Keratinocyte (primary cell): ENCODE measurements around the gene KDF1. TPM values are rescaled to one million over a fixed set of nuclear protein-coding genes. Genes with fewer than 3 reads are reported as not detected.

Experiments
- DNase-seq: peaks from one replicate; pipeline ENCODE4 v3.0.0-alpha.2; 2011; ENCODE audit warnings: low read depth, missing footprints, low spot score
- FAIRE-seq: peaks from 2 replicates; lab custom pipeline; 2011; peaks lifted over from hg19 to GRCh38; lab: Jason Lieb, UNC
- H2AFZ ChIP-seq: 2 replicates; pipeline ENCODE4 v1.6.0; 2012; ENCODE audit warnings: low read length, control low read depth, inconsistent platforms; ENCODE audit not compliant: control insufficient read depth
- H3K27ac ChIP-seq: 2 replicates; pipeline ENCODE4 v1.5.1; 2011; ENCODE audit warnings: low read length; ENCODE audit not compliant: control insufficient read depth, insufficient read depth
- H3K27me3 ChIP-seq: 3 replicates; pipeline ENCODE4 v1.6.0; 2011; ENCODE audit warnings: low read length; ENCODE audit not compliant: control insufficient read depth, insufficient read depth; ENCODE audit errors: extremely low read depth
- H3K36me3 ChIP-seq, 2 experiments: 2 replicates in 1 of 2; 3 replicates in 1 of 2; pipeline ENCODE4 v1.5.1; 2011; ENCODE audit warnings: low read length in 2 of 2, mild to moderate bottlenecking in 1 of 2; ENCODE audit not compliant: control insufficient read depth in 2 of 2, insufficient read depth in 2 of 2; ENCODE audit errors: extremely low read depth in 1 of 2
- H3K4me1 ChIP-seq: 3 replicates; pipeline ENCODE4 v1.5.1; 2011; ENCODE audit warnings: low read length; ENCODE audit not compliant: control insufficient read depth, insufficient read depth; ENCODE audit errors: extremely low read depth
- H3K4me2 ChIP-seq: 3 replicates; pipeline ENCODE4 v1.6.0; 2011; ENCODE audit warnings: low read depth, low read length; ENCODE audit not compliant: control insufficient read depth, insufficient read depth; ENCODE audit errors: extremely low read depth
- H3K4me3 ChIP-seq, 3 experiments: fragments of 200-600 bp in 1 of 3; sonication (generic) in 1 of 3; 2 replicates in 2 of 3; 3 replicates in 1 of 3; pipeline ENCODE4 v1.5.1; 2011 to 2016; ENCODE audit warnings: low read length in 3 of 3, mild to moderate bottlenecking in 3 of 3, control low read depth in 2 of 3, inconsistent platforms in 1 of 3, low read depth in 1 of 3, mixed read lengths in 1 of 3, mixed run types in 1 of 3, moderate library complexity in 1 of 3; ENCODE audit not compliant: control insufficient read depth in 2 of 3, insufficient read depth in 2 of 3; ENCODE audit errors: extremely low read depth in 1 of 3
- H3K79me2 ChIP-seq: 2 replicates; pipeline ENCODE4 v1.6.0; 2012; ENCODE audit warnings: low read length; ENCODE audit not compliant: control insufficient read depth, insufficient read depth
- H3K9ac ChIP-seq: 3 replicates; pipeline ENCODE4 v1.6.0; 2011; ENCODE audit warnings: low read length; ENCODE audit not compliant: control insufficient read depth, insufficient read depth; ENCODE audit errors: extremely low read depth
- H3K9me1 ChIP-seq: 3 replicates; pipeline ENCODE4 v1.6.0; 2011; ENCODE audit warnings: low read length; ENCODE audit not compliant: control insufficient read depth, insufficient read depth; ENCODE audit errors: extremely low read depth
- H3K9me3 ChIP-seq: 2 replicates; pipeline ENCODE4 v1.5.1; 2012; ENCODE audit warnings: low read depth, low read length; ENCODE audit not compliant: control insufficient read depth
- H4K20me1 ChIP-seq: 3 replicates; pipeline ENCODE4 v1.6.0; 2011; ENCODE audit warnings: low read length; ENCODE audit not compliant: control insufficient read depth, insufficient read depth; ENCODE audit errors: extremely low read depth
- EZH2 ChIP-seq: IDR thresholded peaks from one replicate; pipeline ENCODE4 v1.6.1; 2012; ENCODE audit warnings: inconsistent platforms, mild to moderate bottlenecking, low read length, moderate library complexity
- dilution Hi-C: fragments of 300-500 bp; cut with MboI; formaldehyde crosslinking; loops from one replicate; pipeline ENCODE4 v1.7.0; 2020; ENCODE audit warnings: low sequenced_read_pairs; ENCODE audit not compliant: extremely low pct_ligation_motif_present
- polyA plus RNA-seq, 5 experiments: library from polyadenylated mRNA; depleted of rRNA in 3 of 5; stranded (reverse) in 3 of 5; stranded (forward) in 1 of 5; unstranded in 1 of 5; fragments of >200 nt; gene quantifications; 1 replicate in 1 of 5; 2 replicates in 3 of 5; 3 replicates in 1 of 5; pipeline versions ENCODE4 v1.2.1 to v1.2.3, GENCODE V29; 2011 to 2012; ENCODE audit warnings: missing spikeins in 2 of 5, low read depth in 1 of 5, low replicate concordance in 1 of 5
- TF ChIP-seq, protein P1 (sequence below), 3 experiments: IDR thresholded peaks in 1 of 3; conservative IDR thresholded peaks in 1 of 3; optimal IDR thresholded peaks in 1 of 3; 2 replicates in 2 of 3; 3 replicates in 1 of 3; pipeline versions ENCODE3 to v1.5.1; 2011; ENCODE audit warnings: low read length in 3 of 3, mild to moderate bottlenecking in 3 of 3, moderate library complexity in 2 of 3, control low read depth in 1 of 3, inconsistent platforms in 1 of 3; ENCODE audit not compliant: insufficient read depth in 2 of 3; ENCODE audit errors: extremely low read depth in 1 of 3

The KDF1 gene
- polyA plus RNA-seq, 1 donor (not counting 4 experiments of a cell fraction or from before 2014, with no cell fraction given), result 13.8 TPM

GRCh38 chr1:26956321-26956720 is 3.9 kb downstream of the KDF1 start:
- no peaks in the 10 kb centered on the region for H3K9me3 ChIP-seq
- dilution Hi-C loops, result no loop called here
- no peaks in the 10 kb centered on the region for H4K20me1 ChIP-seq
- H3K4me1 ChIP-seq, result peaks cover 18% of the 10 kb centered on the region
- DNase-seq (no peak), FAIRE-seq (no peak)
- H3K9ac ChIP-seq, result no peak overlapping the region
- no peaks in the 10 kb centered on the region for H3K9me1 ChIP-seq
- no peaks in the 10 kb centered on the region for H3K27me3 ChIP-seq
- no peak overlapping the region for H2AFZ ChIP-seq
- TF ChIP-seq, protein P1, sequence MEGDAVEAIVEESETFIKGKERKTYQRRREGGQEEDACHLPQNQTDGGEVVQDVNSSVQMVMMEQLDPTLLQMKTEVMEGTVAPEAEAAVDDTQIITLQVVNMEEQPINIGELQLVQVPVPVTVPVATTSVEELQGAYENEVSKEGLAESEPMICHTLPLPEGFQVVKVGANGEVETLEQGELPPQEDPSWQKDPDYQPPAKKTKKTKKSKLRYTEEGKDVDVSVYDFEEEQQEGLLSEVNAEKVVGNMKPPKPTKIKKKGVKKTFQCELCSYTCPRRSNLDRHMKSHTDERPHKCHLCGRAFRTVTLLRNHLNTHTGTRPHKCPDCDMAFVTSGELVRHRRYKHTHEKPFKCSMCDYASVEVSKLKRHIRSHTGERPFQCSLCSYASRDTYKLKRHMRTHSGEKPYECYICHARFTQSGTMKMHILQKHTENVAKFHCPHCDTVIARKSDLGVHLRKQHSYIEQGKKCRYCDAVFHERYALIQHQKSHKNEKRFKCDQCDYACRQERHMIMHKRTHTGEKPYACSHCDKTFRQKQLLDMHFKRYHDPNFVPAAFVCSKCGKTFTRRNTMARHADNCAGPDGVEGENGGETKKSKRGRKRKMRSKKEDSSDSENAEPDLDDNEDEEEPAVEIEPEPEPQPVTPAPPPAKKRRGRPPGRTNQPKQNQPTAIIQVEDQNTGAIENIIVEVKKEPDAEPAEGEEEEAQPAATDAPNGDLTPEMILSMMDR (optimal IDR thresholded peaks at IDR 0.05 in 1 of 3, IDR thresholded peaks at IDR 0.05 in 1 of 3, conservative IDR thresholded peaks at IDR 0.05 in 1 of 3; ENCODE audit: extremely low read depth in 1 of 3, insufficient read depth in 2 of 3, low read length in 3 of 3), result no peak
- H3K27ac ChIP-seq, result no peak overlapping the region
- H3K4me3 ChIP-seq, result no peak overlapping the region
- no peak overlapping the region for H3K4me2 ChIP-seq
- peaks cover 55% of the 10 kb centered on the region for H3K79me2 ChIP-seq
- peaks cover 8 to 14% of the 10 kb centered on the region in 2 experiments for H3K36me3 ChIP-seq

DNA sequence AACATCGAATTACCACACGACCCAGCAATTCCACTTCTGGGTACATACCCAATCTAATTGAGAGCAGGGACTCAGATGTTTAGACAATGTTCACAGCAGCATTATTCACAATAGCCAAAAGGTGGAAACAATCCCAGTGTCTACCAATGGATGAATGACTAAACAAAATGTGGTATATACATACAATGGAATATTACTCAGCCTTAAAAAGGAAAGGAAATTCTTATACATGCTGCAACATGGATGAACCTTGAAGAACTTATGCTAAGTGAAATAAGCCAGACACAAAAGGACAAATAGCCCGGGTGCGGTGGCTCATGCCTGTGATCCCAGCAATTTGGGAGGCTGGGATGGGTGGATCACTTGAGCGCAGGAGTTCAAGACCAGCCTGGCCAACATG is 6.9 kb downstream of the KDF1 start:
- Histone ChIP-seq H3K79me2 (peaks cover 35% of the 10 kb centered on the region), H3K27ac (no peak overlapping the region), H3K4me3 (no peak overlapping the region), H3K9ac (no peak overlapping the region), H3K4me2 (no peak overlapping the region), H4K20me1 (peaks cover 12% of the 10 kb centered on the region), H2AFZ (no peak overlapping the region), H3K9me1 (no peaks in the 10 kb centered on the region), H3K36me3 (peaks cover 20 to 40% of the 10 kb centered on the region in 2 experiments), H3K9me3 (no peaks in the 10 kb centered on the region), H3K4me1 (peaks cover 10% of the 10 kb centered on the region), H3K27me3 (no peaks in the 10 kb centered on the region)
- FAIRE-seq, result no peak
- TF ChIP-seq EZH2, result no peak
- TF ChIP-seq, protein P1 (optimal IDR thresholded peaks at IDR 0.05 in 1 of 3, IDR thresholded peaks at IDR 0.05 in 1 of 3, conservative IDR thresholded peaks at IDR 0.05 in 1 of 3; ENCODE audit: extremely low read depth in 1 of 3, insufficient read depth in 2 of 3, low read length in 3 of 3), result no peak
- no peak for DNase-seq
- dilution Hi-C loops, result no loop called here
